Suppressor macrophage treated with lipopolysaccharide for 4 hours (primary cell): ENCODE measurements around the gene VPS13D.
"Not testable (repeated sequence)": the region's sequence is repeated elsewhere in the genome, so short reads cannot be mapped to it uniquely, and the experiment has no call there.

Experiments used
- DNase-seq: peaks from one replicate; pipeline ENCODE4 v3.0.0-alpha.2; 2020

The VPS13D gene

GRCh38 chr1:12524266-12524665 lies 294.4 kb downstream of the VPS13D start:
- DNase-seq, result no peak

GRCh38 chr1:12525311-12526181 lies 295.7 kb downstream of the VPS13D start:
- DNase-seq, result peak; percentile 40

- no peak for DNase-seq
Measured at GRCh38 chr1:12527564-12527963, 297.7 kb downstream of the VPS13D start.

GRCh38 chr1:12528021-12528852 lies 298.4 kb downstream of the VPS13D start:
- peak; percentile 19 for DNase-seq

- no peak for DNase-seq
Measured at GRCh38 chr1:12529640-12530174, 299.9 kb downstream of the VPS13D start.

- no peak for DNase-seq
Measured at GRCh38 chr1:12530462-12531178, 300.8 kb downstream of the VPS13D start.

GRCh38 chr1:12531179-12531499 lies 301.3 kb downstream of the VPS13D start:
- DNase-seq, result no peak

- DNase-seq, result no peak
Measured at GRCh38 chr1:12532405-12533315, 302.8 kb downstream of the VPS13D start.

- DNase-seq, result no peak
Measured at GRCh38 chr1:12536023-12536639, 306.3 kb downstream of the VPS13D start.

GRCh38 chr1:12537294-12537693 lies 307.5 kb downstream of the VPS13D start:
- DNase-seq, result no peak

- no peak for DNase-seq
Measured at GRCh38 chr1:12537906-12538461, 308.2 kb downstream of the VPS13D start.

- not testable (repeated sequence) for DNase-seq
Measured at GRCh38 chr1:12538536-12538935, 308.7 kb downstream of the VPS13D start.

GRCh38 chr1:12539320-12539704 lies 309.5 kb downstream of the VPS13D start:
- DNase-seq, result no peak

- DNase-seq, result no peak
Measured at GRCh38 chr1:12539705-12540579, 310.1 kb downstream of the VPS13D start.

- no peak for DNase-seq
Measured at GRCh38 chr1:12540580-12541273, 310.9 kb downstream of the VPS13D start.

- no peak for DNase-seq
Measured at GRCh38 chr1:12541274-12542137, 311.7 kb downstream of the VPS13D start.

GRCh38 chr1:12542138-12542465 lies 312.3 kb downstream of the VPS13D start:
- DNase-seq, result no peak
